Glomerular visceral epithelial cell (primary cell): ENCODE results near the gene SLC49A3.
"Not testable (repeated sequence)": the region's sequence is repeated elsewhere in the genome, so short reads cannot be mapped to it uniquely, and the experiment has no call there.

Experiments
- DNase-seq: peaks from one replicate; pipeline ENCODE4 v3.0.0-alpha.2; 2016; ENCODE audit errors: extremely low spot score

SLC49A3 gene

DNA sequence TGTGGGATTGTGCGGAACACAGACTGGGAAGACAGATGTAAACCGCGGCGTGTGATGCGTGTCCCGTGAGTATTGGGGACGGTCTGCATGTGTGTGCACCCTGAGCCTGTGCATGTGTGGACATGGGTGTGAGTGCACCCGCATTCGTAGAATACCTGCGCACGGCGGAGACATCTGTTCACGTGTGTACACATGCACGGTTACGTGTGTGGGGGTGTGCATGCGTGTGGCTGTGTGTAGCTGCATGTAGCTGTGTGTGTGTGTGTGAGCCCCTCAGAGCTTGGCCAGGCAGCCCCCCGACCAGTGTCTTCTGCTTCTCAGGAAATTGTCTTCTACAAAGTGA, 34.5 kb downstream of the SLC49A3 start:
- DNase-seq = no peak

DNA sequence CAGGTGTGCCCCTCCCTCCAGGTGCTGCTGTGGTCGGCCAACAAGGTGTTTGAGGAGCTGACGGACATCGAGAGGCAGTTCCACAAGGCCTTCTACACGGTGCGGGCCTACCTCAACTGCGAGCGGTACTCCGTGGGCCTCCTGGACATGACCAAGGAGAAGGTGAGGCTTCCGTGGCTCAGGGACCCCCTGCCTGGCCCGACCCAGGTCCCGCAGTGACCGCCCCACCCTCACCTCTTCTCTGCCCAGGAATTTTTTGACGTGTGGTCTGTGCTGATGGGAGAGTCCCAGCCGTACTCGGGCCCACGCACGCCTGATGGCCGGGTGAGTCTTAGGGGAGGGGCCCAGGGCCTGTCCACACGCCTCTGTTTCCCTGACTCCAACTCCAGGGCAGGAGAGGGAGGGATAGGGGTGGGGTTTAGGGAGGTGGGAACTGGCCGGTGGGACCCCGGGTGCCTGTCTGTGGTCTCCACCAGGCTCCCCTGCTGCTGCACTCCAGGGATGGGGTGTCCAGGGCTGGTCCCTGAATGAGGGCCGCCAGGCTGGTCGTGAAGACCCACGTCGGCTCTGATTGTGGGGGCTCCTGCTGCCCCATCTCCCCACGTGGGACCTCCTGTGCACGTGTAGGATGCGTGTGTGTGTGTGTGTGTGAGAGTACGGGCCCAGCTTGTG, 35.0 kb downstream of the SLC49A3 start:
- no peak for DNase-seq

DNA sequence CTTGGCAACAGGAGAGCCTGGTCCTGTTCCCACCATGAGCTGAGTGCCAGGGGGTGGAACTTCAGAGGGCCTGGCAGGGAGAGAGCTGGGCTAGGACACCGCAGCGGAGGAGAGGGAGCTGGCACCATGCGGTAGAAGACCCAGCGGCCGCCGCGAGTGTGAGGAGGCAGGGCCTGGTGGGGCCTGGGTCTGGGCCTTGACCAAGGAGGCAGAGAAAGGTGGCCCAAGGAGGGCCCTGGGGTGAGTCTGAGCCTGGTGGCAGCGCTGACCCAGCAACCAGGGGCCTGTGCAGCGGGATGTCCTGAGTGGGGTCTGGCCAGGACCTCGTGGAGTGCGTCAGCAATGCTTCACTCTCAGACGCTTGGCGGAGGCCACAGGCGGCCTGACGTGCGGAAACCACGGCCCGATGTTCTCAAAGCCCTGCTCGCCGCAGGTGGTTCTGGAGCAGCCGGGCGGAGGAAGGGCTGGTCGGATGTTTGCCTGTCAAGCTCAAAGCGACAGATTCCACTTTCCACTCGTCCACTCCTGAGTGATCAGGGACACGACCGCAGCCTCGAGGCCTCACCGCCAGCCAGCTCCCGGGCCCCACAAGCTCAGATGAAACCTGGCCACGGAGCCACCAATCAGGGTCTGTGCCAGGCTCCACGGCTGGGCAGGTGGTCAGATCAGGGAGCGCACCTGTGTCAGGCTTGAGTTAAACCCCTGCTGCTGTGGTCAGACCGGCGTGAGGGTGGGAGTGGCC, 35.7 kb downstream of the SLC49A3 start:
- no peak for DNase-seq

DNA sequence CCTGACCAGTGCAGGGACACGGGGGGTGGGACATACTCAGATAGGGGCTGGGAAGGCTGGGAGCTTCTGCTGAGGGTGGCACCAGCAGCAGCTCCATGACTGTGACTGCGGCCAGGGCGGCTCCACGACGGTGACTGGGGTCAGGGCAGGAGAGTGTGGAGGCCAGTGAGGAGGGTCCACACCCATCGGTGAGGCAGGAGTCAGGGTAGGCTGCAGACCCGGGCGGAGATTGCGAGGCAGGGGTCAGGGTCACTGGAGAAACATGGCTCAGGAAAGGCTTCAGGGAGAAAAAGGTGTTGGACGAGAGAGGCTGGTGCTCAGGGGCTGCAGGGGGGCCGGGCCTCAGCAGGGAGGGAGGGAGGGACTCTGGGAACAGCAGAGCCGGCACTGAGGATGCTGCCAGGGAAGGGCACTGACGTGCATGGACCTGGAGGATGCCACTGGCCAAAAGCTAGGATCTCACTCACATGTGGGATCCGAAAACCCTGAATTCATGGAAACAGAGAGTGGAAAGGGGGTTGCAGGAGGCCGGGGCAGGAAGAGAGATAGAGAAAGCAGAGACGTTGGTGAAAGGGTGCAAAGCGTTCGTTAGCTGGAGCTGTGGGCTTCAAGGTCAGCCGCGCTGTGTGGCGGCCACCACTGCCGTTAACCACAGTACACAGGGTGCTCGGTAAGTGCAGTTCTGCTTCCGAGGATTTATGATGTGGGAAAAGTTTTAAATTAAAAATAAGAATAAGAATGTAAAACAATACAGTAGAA, 36.9 kb downstream of the SLC49A3 start:
- DNase-seq = no peak

DNA sequence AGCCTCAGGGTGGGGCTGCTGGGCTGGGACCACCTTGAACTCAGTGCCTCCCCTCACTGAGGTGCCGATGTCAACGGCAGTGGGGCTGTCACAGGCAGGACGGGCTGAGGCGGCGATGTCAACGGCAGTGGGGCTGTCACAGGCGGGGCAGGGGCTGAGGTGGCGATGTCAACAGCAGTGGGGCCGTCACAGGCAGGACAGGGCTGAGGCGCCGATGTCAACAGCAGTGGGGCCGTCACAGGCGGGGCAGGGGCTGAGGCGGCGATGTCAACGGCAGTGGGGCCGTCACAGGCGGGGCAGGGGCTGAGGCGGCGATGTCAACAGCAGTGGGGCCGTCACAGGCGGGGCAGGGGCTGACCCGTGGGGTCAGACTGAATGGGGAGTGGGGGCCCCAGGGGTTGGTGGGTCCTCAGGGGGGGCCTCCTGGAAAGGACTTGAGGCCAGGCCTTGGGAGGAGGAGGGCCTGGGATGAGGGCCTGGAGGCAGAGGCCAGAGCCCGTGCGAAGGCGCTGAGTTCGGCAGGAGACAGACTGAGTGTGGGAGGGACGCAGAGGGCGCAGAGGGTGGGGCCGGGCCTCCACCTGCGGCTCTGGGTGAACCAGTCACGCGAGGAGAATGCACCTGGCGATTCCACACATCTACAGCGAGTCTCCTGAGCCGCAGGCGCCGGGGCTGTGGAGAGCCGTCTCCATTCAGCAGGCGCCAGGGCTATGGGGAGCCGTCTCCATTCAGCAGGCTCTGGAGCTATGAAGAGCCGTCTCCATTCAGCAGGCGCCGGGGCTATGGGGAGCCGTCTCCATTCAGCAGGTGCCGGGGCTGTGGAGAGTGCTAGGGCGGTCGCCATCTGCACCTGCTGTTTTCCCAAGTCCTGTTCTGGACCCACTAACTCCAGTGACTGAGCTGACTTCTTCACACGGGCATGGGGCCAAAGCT, 37.7 kb downstream of the SLC49A3 start:
- DNase-seq = no peak

DNA sequence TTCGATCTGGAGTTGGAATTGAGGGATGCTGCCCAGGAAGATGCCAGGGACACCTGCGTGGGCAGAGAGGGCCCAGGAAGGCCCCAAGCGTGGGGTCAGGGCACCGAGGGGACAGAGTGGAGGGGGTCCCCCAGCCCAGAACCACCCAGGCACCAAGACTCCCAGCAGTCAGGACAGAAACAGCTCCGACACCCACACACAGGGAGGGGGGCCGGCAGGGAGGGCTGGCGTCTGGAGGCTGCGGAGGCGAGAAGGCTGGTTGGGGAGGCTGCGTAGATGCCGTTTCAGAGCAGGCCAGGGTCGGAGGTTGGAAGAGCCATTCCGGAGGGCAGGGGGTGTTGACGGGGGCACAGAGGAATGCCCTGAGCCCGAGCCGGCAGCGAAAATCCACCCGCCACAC, 38.5 kb downstream of the SLC49A3 start:
- no peak for DNase-seq

DNA sequence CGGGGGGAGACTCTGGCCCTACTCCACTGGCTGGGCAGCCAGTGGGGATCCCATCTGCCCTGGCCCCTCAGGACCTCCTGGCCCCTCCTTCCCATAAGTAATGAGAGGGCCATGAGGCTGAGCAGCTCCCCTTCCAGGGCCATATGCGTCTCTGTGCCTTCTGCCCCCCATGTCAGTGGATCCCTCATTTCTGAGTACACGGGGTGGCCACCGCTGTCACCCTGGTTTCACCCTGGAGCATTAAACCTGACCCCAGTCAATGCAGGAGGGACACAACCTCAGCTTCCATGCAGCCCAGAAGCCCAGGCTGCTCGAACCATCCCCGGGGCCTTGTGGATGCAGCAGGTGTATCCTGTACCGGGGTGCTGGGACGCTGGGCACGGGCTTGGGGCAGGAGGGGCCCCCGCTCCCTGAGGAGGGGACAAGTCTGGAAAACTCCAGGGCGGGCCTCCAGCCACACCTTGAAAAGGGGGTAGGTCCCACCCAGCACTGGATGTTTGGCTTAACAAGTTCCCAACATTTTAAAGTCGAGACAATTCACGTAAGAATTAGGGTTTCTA, 39.1 kb downstream of the SLC49A3 start:
- DNase-seq = no peak

DNA sequence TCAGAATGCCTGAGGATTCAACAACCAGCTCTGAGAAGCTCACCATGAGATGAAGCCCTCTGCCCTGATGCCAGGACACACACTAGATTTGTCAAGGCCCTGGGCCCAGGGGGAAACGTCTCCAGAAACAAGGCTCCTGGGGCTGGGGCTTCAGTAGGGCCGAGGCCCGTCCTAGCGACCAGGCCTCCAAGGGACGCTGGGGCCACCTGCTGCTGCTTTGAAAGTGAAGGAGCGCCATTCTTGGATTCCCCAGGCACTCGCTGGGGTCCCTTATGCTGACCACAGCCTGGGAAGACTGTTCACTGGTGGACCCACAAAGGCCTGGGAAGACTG, 39.7 kb downstream of the SLC49A3 start:
- DNase-seq = no peak

DNA sequence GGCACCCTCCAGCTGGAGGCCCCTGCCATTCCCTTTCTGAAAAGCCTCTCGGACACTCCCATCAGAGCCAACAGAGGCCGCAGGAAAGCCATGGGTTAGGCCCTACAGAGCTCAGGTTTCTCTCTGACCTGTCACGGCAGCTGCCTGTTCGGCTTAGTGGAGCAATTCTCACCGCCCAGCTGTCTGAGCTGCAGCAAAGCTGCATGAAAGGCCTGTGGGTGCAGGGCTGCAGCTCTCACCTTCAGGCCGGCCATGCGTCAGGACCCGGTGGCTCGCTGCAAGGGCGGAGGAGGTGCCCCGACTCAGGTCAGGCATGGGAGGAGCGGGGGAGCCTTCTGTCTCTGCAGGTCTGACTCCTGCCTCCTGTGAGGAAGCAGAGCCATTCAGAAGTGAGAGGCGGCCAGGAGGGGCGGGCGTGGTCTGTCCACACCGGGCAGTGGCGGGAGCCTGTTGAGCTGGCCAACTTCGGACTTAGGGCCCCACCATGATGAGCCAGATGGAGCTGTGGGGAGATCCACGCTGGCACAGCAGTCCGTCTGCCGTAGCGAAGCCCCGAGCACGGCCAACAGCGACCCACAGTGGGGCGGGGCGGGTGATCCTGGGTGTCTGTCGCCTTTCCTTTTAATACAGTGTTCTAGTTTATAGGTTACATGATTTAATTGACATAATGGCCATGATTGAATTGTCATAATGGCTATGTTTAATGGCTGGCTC, 40.2 kb downstream of the SLC49A3 start:
- DNase-seq = no peak

DNA sequence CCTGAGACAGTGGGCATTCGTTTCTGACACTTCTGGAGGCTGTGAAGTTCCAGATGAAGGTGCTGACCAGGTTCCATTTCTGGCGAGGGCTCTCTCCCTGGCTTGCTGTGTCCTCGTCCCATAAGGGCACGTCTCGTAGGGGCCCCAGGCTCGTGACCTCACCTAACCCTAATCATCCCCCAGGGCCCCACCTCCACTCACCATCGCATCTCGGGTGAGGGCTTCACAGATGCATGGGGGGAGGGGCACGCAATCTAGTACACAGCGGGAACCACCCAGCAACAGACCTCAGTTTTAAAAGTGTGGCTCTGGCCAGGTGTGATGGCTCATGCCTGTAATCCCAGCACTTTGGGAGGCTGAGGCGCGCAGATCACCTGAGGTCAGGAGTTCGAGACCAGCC, 41.5 kb downstream of the SLC49A3 start:
- no peak for DNase-seq

DNA sequence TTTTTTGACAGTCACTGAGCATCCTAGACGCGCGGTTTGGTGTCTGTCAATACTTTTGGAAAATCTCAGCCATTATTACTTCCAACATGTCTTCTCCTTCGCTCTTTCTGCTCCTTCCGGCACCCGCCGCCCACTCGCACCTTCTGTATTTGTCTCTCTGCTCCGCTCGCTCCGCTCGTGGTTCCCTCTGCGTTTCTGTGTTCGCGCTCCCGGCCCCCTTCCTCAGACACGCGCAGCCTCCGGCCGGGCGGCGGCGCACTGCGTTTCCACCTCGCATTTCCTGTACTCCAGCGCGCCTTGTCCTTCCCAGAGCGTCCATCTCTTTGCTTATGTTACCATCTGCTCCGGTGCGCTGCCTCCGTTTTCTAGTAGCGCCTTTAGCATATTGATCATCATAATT, 42.5 kb downstream of the SLC49A3 start:
- DNase-seq = no peak

DNA sequence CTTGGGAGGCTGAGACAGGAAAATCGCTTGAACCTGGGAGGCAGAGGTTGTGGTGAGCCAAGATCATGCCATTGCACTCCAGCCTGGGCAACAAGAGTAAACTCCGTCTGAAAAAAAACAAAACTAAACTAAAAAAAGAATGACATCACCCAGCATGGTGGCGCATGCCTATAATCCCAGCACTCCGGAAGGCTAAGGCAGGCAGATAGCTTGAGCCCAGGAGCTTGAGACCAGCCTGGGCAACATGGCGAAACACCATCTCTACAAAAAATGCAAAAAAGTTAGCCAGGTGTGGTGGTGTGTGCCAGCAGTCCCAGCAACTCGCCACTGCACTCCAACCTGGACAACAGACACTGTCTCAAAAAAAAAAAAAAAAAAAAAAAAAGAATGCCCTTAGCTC, 46.6 kb downstream of the SLC49A3 start:
- not testable (repeated sequence) for DNase-seq

DNA sequence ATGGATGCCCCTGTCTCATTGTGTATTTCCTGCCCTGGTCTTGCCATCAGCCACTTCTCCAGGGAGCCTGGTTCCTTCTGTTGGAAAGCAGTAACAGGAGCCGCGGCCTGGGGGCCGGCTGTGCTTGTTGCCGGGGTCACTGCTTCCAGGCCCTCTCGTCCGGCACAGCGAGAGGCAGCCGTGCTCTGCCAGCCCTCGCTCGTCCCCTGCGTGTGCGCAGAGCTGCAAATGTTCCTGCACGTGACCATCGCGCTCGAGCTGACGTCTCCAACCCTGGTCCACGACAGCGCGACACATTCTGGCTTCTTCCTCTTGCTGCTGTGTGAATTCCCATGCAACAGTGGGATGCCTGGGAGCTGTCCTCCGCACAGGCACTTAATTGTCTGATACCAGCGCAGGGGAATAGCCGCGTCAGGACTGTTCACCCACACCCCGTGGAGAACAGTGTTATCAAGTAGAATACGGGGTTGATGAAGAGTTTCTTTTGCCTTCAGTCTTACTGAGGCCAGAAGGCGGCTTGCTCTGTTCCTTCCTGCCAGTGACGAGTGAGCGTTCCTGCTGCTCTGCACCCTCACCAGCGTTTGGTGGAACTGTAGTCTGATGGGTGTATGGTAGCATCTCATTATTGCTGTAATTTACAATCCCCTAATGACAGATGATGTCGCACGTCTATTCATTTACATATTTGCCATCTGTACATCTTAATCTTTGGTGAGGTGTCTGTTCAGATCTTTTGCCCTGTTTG, 51.2 kb downstream of the SLC49A3 start:
- DNase-seq = no peak

DNA sequence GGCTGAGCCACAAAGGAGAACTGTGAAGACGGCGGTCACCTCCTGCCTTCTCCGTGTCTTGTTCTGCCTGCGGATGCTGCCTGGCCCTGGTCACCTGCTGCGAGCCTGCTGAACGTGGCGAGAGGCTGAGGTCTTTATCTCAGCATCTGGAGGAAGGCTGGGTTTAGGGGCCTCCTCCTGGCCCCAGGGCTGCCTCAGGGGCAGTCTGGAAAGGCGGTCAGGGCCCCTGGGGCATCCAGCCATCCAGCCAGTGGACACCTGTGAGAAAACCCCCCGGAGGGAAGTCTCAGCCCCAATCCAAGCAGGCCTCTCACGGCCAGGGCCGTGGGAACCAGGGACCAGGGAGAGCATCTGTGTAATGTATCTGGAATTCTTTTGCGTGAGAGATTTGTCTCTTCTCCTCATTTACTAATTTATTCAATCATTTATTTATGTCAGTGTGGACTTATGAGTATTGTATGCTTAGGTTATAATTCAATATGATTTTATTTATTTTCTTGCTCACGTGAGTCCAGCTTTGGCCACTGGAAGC, 52.3 kb downstream of the SLC49A3 start:
- no peak for DNase-seq

DNA sequence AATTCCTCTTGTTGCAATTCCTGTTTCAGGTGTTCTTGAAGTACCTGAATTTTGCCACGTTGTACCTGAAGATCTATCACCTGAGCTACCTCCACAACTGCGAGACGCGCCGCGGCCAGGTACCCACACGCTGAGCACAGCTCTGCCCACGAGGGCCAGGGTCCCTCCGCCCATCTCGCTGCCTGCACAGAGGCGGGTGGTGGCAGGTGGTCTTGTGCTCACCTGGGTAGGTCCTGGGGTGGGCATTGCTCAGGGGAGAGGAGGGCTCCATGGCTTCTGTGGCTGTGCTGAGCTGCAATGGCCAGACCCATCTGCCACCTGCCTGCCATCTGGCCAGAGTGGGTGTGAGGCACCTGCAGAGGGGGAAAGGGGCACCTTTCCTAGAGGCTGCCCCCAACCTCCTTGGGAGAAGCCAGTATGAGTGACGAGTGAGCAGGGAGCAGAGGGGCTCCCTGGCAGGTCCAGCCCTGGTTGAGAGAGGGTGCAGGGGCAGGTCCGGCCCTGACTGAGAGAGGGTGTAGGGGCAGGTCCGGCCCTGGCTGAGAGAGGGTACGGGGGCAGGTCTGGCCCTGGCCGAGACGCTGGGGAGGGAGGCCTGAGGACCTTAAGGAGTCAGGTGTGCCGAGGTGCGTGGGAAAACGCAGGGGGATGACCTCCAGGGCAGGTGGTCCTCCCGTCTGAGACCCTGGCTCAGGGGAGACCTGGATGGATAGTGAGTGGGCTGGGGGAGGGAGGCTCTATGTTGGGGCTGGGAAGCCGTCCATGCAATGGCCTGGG, 52.9 kb downstream of the SLC49A3 start:
- no peak for DNase-seq

DNA sequence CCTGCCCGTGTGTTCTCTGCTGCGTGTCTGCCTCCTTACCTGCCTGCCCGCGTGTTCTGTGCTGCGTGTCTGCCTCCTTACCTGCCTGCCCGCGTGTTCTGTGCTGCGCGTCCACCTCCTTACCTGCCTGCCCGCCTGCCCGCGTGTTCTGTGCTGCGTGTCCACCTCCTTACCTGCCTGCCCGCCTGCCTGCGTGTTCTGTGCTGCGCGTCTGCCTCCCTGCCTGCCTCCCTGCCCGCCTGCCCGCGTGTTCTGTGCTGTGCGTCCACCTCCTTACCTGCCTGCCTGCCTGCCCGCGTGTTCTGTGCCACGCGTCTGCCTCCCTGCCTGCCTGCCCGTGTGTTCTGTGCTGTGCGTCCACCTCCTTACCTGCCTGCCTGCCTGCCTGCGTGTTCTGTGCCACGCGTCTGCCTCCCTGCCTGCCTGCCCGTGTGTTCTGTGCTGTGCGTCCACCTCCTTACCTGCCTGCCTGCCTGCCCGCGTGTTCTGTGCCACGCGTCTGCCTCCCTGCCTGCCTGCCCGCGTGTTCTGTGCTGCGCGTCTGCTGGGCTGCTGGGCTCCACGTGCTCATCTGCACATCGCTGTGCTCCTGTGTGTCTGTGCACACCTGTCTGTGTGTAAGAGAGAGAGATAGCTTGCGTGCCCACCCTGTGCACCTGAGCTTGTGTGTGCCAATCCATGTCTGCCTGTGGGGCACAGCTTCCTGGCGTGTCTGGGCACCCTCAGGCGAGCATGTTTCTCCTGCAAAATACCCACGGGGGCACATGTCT, 53.7 kb downstream of the SLC49A3 start:
- not testable (repeated sequence) for DNase-seq

DNA sequence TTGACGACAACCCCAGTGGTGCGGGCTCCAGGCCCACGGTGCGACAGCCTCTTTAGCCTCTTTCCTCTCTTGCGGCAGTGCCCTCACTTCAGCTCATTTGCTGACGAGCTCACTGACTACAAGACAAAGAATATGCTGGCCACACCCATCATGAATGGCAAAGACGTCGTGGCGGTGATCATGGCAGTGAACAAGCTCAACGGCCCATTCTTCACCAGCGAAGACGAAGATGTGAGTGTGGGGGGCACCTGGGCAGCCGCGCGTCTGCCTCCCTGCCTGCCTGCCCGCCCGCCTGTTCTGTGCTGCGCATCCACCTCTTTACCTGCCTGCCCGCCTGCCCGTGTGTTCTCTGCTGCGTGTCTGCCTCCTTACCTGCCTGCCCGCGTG, 54.4 kb downstream of the SLC49A3 start:
- no peak for DNase-seq

DNA sequence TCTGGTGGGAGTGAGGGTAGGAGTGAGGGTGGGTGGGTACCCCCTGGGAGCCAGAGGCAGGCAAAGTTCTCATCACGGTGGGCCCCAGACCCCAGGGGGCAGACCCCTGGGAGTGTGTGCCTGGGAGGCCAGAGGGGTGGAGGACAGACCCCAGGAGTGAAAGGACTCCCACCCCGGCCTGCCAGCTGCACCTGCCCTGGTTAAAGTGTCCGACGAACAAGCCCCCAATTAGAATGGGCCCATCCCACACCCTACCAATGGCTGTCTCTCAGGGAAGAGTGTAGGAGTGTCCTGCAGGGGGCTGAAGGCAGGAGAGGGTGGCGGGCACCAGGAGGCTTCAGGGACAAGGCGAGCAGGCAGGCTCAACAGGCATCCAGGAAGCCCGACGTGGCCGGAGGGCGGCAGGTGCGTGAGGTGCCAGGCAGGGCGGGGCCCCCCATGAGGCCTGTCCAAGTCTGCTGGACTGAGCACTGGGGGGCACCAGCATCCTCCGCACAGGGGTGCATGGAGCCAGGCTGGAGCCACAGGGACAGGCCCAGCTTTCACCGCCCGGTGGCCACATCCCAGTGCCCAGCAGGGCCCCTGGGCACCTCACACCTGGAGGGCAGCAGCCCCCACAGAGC, 54.9 kb downstream of the SLC49A3 start:
- no peak for DNase-seq
